Loucy (cell line): Measurements from ENCODE around the gene BUD23.

Experiments used
- H2AFZ ChIP-seq: fragments of 200-600 bp; sonication (generic); 2 replicates; pipeline ENCODE4 v1.6.0; 2016; ENCODE audit warnings: antibody characterized with exemption, mild to moderate bottlenecking, low read length, moderate library complexity
- H3F3A ChIP-seq: fragments of 200-600 bp; 2 replicates; pipeline ENCODE4 v1.6.0; 2016; ENCODE audit warnings: antibody characterized with exemption, low read depth, mild to moderate bottlenecking
- H3K27me3 ChIP-seq: fragments of 200-600 bp; sonication (generic); 2 replicates; pipeline ENCODE4 v1.6.1; 2014; ENCODE audit warnings: low read length, mild to moderate bottlenecking; ENCODE audit not compliant: insufficient read depth, poor library complexity, severe bottlenecking
- H3K36me3 ChIP-seq: fragments of 200-600 bp; sonication (generic); 2 replicates; pipeline ENCODE4 v1.6.1; 2016; ENCODE audit warnings: low read length; ENCODE audit not compliant: insufficient read depth
- H3K4me1 ChIP-seq: fragments of 200-600 bp; sonication (generic); 2 replicates; pipeline ENCODE4 v1.5.1; 2014; ENCODE audit warnings: low read length, mild to moderate bottlenecking; ENCODE audit not compliant: insufficient read depth, poor library complexity, severe bottlenecking
- H3K4me2 ChIP-seq: fragments of 200-600 bp; sonication (generic); 2 replicates; pipeline ENCODE4 v1.6.0; 2014; ENCODE audit warnings: antibody characterized with exemption, low read length, low read depth, mild to moderate bottlenecking; ENCODE audit not compliant: poor library complexity, severe bottlenecking
- H3K4me3 ChIP-seq: fragments of 200-600 bp; sonication (generic); 2 replicates; pipeline ENCODE4 v1.5.1; 2014; ENCODE audit warnings: low read length, mild to moderate bottlenecking, mixed read lengths; ENCODE audit not compliant: poor library complexity, severe bottlenecking
- H3K79me2 ChIP-seq: fragments of 200-600 bp; sonication (generic); 2 replicates; pipeline ENCODE4 v1.6.1; 2014; ENCODE audit warnings: low read length; ENCODE audit not compliant: insufficient read depth
- H3K9ac ChIP-seq: fragments of 200-600 bp; sonication (generic); 2 replicates; pipeline ENCODE4 v1.6.0; 2014; ENCODE audit warnings: mild to moderate bottlenecking, low read depth, low read length, moderate library complexity; ENCODE audit not compliant: poor library complexity, severe bottlenecking
- H3K9me2 ChIP-seq: fragments of 200-600 bp; sonication (generic); replicated peaks from 2 replicates; pipeline ENCODE4 v1.6.1; 2016; ENCODE audit warnings: low read depth, low read length, mixed read lengths
- H3K9me3 ChIP-seq: fragments of 200-600 bp; sonication (generic); 2 replicates; pipeline ENCODE4 v1.6.1; 2014; ENCODE audit warnings: mild to moderate bottlenecking, antibody characterized with exemption, low read length, low read depth; ENCODE audit not compliant: insufficient read depth
- H4K20me1 ChIP-seq: fragments of 200-600 bp; sonication (generic); 2 replicates; pipeline ENCODE4 v1.6.0; 2014; ENCODE audit warnings: antibody characterized with exemption, low read length, mild to moderate bottlenecking; ENCODE audit not compliant: insufficient read depth, poor library complexity, severe bottlenecking
- CTCF ChIP-seq: fragments of 200-600 bp; sonication (generic); conservative IDR thresholded peaks from 2 replicates; pipeline ENCODE4 v1.5.1; 2014; ENCODE audit warnings: mild to moderate bottlenecking, antibody characterized with exemption, low read length
- EZH2phosphoT487 ChIP-seq: fragments of 200-600 bp; IDR thresholded peaks from 2 replicates; pipeline ENCODE4 v1.6.1; 2018; ENCODE audit warnings: antibody characterized with exemption, mild to moderate bottlenecking, moderate library complexity, borderline replicate concordance

Gene BUD23

GRCh38 chr7:73722785-73723184 is 39.4 kb downstream of the BUD23 start:
- H3K27me3 ChIP-seq, result peaks cover 20% of the 10 kb centered on the region

GRCh38 chr7:73723813-73724212 is 40.4 kb downstream of the BUD23 start:
- no peak overlapping the region for H3K4me3 ChIP-seq
- H4K20me1 ChIP-seq, result peaks cover 8% of the 10 kb centered on the region
- H3K36me3 ChIP-seq, result no peaks in the 10 kb centered on the region
- H2AFZ ChIP-seq, result no peak overlapping the region
- H3K9ac ChIP-seq, result no peak overlapping the region
- H3K9me3 ChIP-seq, result no peaks in the 10 kb centered on the region
- H3K4me2 ChIP-seq, result no peak overlapping the region
- TF ChIP-seq CTCF (no peak), EZH2phosphoT487 (no peak)
- no peaks in the 10 kb centered on the region for H3K9me2 ChIP-seq
- H3K79me2 ChIP-seq, result no peaks in the 10 kb centered on the region
- peaks cover 20% of the 10 kb centered on the region for H3K27me3 ChIP-seq
- H3K4me1 ChIP-seq, result peaks cover 6% of the 10 kb centered on the region
- no peaks in the 10 kb centered on the region for H3F3A ChIP-seq

More at GRCh38 chr7:73722785-73723184, 39.4 kb downstream of the BUD23 start:
- no peaks in the 10 kb centered on the region for H3K9me3 ChIP-seq
- H4K20me1 ChIP-seq, result peaks cover 16% of the 10 kb centered on the region
- no peak overlapping the region for H2AFZ ChIP-seq
- peaks cover 15% of the 10 kb centered on the region for H3K4me1 ChIP-seq
- H3K79me2 ChIP-seq, result no peaks in the 10 kb centered on the region
- no peak overlapping the region for H3K4me2 ChIP-seq
- H3F3A ChIP-seq, result no peaks in the 10 kb centered on the region
- no peaks in the 10 kb centered on the region for H3K9me2 ChIP-seq
- H3K4me3 ChIP-seq, result no peak overlapping the region
- no peaks in the 10 kb centered on the region for H3K36me3 ChIP-seq
- H3K9ac ChIP-seq, result no peak overlapping the region
- TF ChIP-seq CTCF, result no peak
- TF ChIP-seq EZH2phosphoT487, result no peak

GRCh38 chr7:73726083-73726466 is 42.7 kb downstream of the BUD23 start:
- Histone ChIP-seq H3K9ac (no peak overlapping the region), H2AFZ (no peak overlapping the region), H3K9me3 (no peaks in the 10 kb centered on the region), H3K4me1 (no peaks in the 10 kb centered on the region), H3F3A (no peaks in the 10 kb centered on the region), H3K9me2 (no peaks in the 10 kb centered on the region), H4K20me1 (no peaks in the 10 kb centered on the region), H3K4me2 (no peak overlapping the region), H3K27me3 (peaks cover 14% of the 10 kb centered on the region), H3K36me3 (no peaks in the 10 kb centered on the region), H3K79me2 (no peaks in the 10 kb centered on the region), H3K4me3 (no peak overlapping the region)
- TF ChIP-seq CTCF (no peak), EZH2phosphoT487 (no peak)
